Tibial nerve (tissue), 4 donors: Measurements from ENCODE around the gene GNG12. TPM values are rescaled to one million over a fixed set of nuclear protein-coding genes. Genes with fewer than 3 reads are reported as not detected.

Experiments used
- DNase-seq, 2 donors: peaks; one replicate each; pipeline ENCODE4 v3.0.0-alpha.2; 2019; ENCODE audit warnings: low spot score in 2 of 2
- H3K27ac ChIP-seq, 4 donors: fragments of 200-600 bp; sonication (generic) in 3 of 4; one replicate each; pipeline ENCODE4 v1.5.1; 2017 to 2019; ENCODE audit warnings: mild to moderate bottlenecking in 1 of 4
- H3K27me3 ChIP-seq, 2 donors: fragments of 200-600 bp; sonication (generic) in 1 of 2; one replicate each; pipeline versions ENCODE4 v1.5.1 to v1.6.0; 2017 to 2019
- H3K36me3 ChIP-seq, 3 donors: fragments of 200-600 bp; sonication (generic); one replicate each; pipeline ENCODE4 v1.5.1; 2018 to 2019
- H3K4me1 ChIP-seq, 4 donors: fragments of 200-600 bp; sonication (generic) in 3 of 4; one replicate each; pipeline ENCODE4 v1.5.1; 2017 to 2019
- H3K4me3 ChIP-seq, 4 donors: fragments of 200-600 bp; sonication (generic) in 3 of 4; one replicate each; pipeline ENCODE4 v1.5.1; 2017 to 2019; ENCODE audit warnings: mild to moderate bottlenecking in 1 of 4, moderate library complexity in 1 of 4
- H3K9me3 ChIP-seq, 4 donors: fragments of 200-600 bp; sonication (generic) in 3 of 4; one replicate each; pipeline ENCODE4 v1.5.1; 2017 to 2019
- EP300 ChIP-seq, 2 donors: sonication (generic); formaldehyde crosslinking; IDR thresholded peaks; one replicate each; pipeline ENCODE4 v1.6.1; 2017; ENCODE audit warnings: antibody characterized with exemption in 2 of 2, mild to moderate bottlenecking in 1 of 2
- POLR2A ChIP-seq, 2 donors: fragments of 450-650 bp; IDR thresholded peaks; one replicate each; pipeline ENCODE4 v1.6.1; 2017; ENCODE audit warnings: antibody characterized with exemption in 2 of 2, mild to moderate bottlenecking in 2 of 2, moderate library complexity in 2 of 2
- WGBS, 2 donors: methylation state at CpG; one replicate each; pipeline ENCODE4 v1.1.5; 2018; 5-methylcytosine and 5-hydroxymethylcytosine counted together
- total RNA-seq, 4 donors: library from RNA; depleted of rRNA; stranded (reverse); fragments of >200 nt; gene quantifications; one replicate each; pipeline ENCODE4 v1.1.0, GENCODE V29; 2016
- TF ChIP-seq, protein P1 (sequence below), 5 experiments: fragments of 200-600 bp in 3 of 5; fragments of 450-650 bp in 2 of 5; sonication (generic) in 3 of 5; IDR thresholded peaks; one replicate each; pipeline ENCODE4 v1.5.1; 2016 to 2019; ENCODE audit warnings: antibody characterized with exemption in 5 of 5, mild to moderate bottlenecking in 3 of 5, moderate library complexity in 2 of 5

Gene GNG12
- total RNA-seq, 4 donors from 2014 or later: 55.9 to 71.8 (median 68.4) TPM

DNA sequence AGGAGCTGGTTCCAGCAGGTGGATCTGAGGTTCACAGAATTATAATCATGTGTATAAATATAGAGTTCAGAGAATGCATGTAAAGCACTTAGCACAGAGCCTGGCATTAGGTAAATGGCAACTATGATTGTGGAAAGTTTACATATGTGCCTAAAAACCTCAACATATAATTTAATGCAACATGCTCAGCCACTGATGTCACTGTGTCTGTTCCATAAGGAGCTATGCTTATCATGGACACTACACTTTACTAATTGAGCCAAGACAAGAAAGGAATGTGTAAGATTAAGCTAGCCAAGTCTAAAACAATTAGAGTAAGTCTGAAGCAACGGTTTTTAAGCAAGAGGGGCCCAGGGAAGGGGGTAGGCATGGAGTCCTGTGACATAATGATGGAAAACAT, 61.5 kb downstream of the GNG12 start:
- 21 to 23% methylated on average over 1 of the region's 1 CpG for WGBS, 2 donors
- no peak overlapping the region for H3K4me3 ChIP-seq
- H3K9me3 ChIP-seq: no peaks in the 10 kb centered on the region
- TF ChIP-seq, protein P1, sequence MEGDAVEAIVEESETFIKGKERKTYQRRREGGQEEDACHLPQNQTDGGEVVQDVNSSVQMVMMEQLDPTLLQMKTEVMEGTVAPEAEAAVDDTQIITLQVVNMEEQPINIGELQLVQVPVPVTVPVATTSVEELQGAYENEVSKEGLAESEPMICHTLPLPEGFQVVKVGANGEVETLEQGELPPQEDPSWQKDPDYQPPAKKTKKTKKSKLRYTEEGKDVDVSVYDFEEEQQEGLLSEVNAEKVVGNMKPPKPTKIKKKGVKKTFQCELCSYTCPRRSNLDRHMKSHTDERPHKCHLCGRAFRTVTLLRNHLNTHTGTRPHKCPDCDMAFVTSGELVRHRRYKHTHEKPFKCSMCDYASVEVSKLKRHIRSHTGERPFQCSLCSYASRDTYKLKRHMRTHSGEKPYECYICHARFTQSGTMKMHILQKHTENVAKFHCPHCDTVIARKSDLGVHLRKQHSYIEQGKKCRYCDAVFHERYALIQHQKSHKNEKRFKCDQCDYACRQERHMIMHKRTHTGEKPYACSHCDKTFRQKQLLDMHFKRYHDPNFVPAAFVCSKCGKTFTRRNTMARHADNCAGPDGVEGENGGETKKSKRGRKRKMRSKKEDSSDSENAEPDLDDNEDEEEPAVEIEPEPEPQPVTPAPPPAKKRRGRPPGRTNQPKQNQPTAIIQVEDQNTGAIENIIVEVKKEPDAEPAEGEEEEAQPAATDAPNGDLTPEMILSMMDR (IDR thresholded peaks at IDR 0.05): no peak
- H3K27me3 ChIP-seq: no peaks in the 10 kb centered on the region
- peaks cover 0 to 36% (median 0%) of the 10 kb centered on the region in 3 donors for H3K36me3 ChIP-seq
- no peak overlapping the region for H3K27ac ChIP-seq
- peaks cover 0 to 17% (median 5%) of the 10 kb centered on the region in 4 donors for H3K4me1 ChIP-seq
- DNase-seq: no peak

DNA sequence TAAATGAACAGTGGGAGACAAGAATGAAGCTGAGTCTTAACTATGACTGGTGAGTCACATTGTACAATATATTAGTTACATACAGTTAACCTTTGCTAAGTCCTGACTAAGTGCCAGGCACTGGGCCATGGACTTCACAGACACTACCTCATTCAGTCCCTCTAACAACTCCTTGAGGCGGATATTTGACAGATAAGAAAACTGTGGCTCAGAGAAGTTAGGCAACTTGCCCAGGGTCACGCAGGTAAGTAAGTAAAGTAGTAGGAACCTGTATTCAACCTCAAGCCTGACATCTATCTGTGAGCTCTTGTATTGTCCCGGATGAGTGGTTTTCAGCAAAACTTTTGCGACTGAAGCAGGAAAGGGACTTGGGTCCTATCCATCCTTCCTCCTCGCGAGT, 62.1 kb downstream of the GNG12 start:
- WGBS, 2 donors: 89 to 92% methylated on average over 6 of the region's 6 CpGs
- Histone ChIP-seq H3K27ac (no peak overlapping the region), H3K27me3 (no peaks in the 10 kb centered on the region), H3K9me3 (no peaks in the 10 kb centered on the region), H3K4me3 (no peak overlapping the region), H3K4me1 (peaks cover 0 to 21% (median 10%) of the 10 kb centered on the region in 4 donors), H3K36me3 (peaks cover 0 to 31% (median 0%) of the 10 kb centered on the region in 3 donors)
- no peak for TF ChIP-seq POLR2A (IDR thresholded peaks at IDR 0.05)
- no peak for DNase-seq

DNA sequence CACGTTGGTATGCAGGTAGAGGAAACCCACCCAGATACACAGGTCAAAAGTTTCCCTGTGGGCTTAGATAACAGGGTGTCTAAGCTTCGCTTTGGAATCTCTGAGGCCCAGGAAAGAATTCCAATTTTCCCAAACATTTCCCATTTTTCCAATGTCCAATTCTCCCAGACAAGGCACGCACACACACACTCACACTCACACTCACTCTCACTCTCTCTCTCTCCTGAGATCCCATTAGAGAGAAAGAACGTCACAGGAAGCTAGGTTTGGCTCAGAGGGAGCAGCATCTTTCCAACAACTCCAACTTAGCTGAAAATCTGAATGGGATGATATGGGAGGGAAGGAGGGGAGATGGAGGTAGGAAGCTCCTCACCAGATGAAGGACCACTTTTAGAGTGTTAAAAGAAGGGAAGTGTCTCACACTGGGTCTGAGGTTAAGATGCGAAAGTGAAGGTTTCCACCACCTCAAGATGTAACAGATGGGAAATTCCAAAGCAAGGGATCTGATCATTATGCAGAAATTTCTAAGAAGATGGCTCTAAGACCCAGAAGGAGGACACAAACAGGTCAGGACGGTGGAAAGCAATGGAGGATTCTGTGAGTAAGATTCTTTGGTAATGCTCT, 63.5 kb downstream of the GNG12 start:
- Histone ChIP-seq H3K4me3 (no peak overlapping the region), H3K27me3 (no peaks in the 10 kb centered on the region), H3K9me3 (no peaks in the 10 kb centered on the region), H3K4me1 (peaks cover 0 to 22% (median 10%) of the 10 kb centered on the region in 4 donors), H3K36me3 (peaks cover 0 to 17% (median 0%) of the 10 kb centered on the region in 3 donors), H3K27ac (no peak overlapping the region)
- 71 to 72% methylated on average over 6 of the region's 6 CpGs for WGBS, 2 donors
- TF ChIP-seq POLR2A (IDR thresholded peaks at IDR 0.05) (no peak), EP300 (IDR thresholded peaks at IDR 0.05) (no peak)
- TF ChIP-seq, protein P1 (IDR thresholded peaks at IDR 0.05): no peak
- no peak for DNase-seq

DNA sequence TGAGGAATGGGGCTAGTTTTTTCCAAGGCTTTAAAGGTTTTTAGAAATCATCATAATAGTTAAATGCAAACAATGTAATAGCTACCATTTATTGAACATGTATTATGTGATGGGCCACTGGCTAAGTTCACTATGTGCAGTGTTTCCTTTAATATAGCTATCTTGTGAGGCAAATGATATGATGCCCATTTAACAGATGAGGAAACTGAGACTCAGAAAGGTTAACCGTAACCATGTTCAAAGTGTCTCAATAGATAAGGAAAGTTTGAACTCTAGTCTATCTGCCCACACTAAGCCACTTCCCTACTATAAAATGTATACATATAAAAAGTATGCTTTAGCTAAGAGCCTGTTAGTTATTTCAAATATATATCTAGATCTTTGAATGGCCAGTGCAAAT, 64.8 kb downstream of the GNG12 start:
- peaks cover 0 to 22% (median 10%) of the 10 kb centered on the region in 4 donors for H3K4me1 ChIP-seq
- TF ChIP-seq EP300 (IDR thresholded peaks at IDR 0.05): no peak
- TF ChIP-seq, protein P1 (IDR thresholded peaks at IDR 0.05): no peak
- no peak for TF ChIP-seq POLR2A (IDR thresholded peaks at IDR 0.05)
- WGBS, 2 donors: 92 to 97% methylated on average over 1 of the region's 1 CpG
- H3K36me3 ChIP-seq: peaks cover 0 to 11% (median 0%) of the 10 kb centered on the region in 3 donors
- no peak overlapping the region for H3K4me3 ChIP-seq
- no peaks in the 10 kb centered on the region for H3K9me3 ChIP-seq
- H3K27ac ChIP-seq: no peak overlapping the region
- H3K27me3 ChIP-seq: no peaks in the 10 kb centered on the region
- DNase-seq: no peak

DNA sequence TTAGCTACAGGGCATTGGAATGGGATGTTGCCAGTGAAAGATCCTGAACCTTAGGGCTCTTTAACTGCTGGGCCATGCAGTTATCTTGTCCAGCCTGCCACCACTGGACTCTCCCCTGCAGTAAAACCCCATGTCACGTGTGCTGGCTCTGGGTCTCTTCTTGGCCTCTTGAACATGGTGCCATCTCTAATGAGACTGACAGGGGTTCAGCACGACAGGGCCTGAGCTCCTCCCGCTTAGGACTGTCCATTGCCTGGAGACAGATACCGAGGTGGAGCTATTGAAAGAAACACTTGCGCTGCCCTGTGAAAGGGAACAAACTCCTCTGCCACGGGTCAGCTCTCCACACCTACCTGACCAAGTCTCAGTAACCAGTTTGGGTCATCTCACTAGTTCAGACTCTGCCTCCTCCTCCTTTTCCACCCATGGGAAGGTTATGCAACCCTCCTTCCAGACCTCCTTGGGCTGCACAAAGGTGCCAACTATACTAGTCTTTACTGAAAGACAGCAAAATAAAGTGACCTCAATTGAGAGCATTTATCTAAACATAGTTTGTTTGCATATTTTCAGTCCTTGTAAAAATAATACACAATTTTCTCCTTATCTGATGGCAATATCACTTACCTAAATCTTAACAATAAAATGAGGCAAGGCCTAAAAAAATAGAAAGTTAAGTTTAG, 66.0 kb downstream of the GNG12 start:
- no peak for DNase-seq
- Histone ChIP-seq H3K27ac (peak overlapping the region in 3 of 4 donors; percentile 29 to 68 (median 65)), H3K9me3 (no peaks in the 10 kb centered on the region), H3K36me3 (peaks cover 0 to 7% (median 0%) of the 10 kb centered on the region in 3 donors), H3K4me3 (no peak overlapping the region), H3K27me3 (no peaks in the 10 kb centered on the region), H3K4me1 (peaks cover 0 to 22% (median 10%) of the 10 kb centered on the region in 4 donors)
- 74 to 80% methylated on average over 6 of the region's 6 CpGs for WGBS, 2 donors
- TF ChIP-seq, protein P1 (IDR thresholded peaks at IDR 0.05): no peak
- no peak for TF ChIP-seq POLR2A (IDR thresholded peaks at IDR 0.05)
- TF ChIP-seq EP300 (IDR thresholded peaks at IDR 0.05): no peak
